Pancreas (tissue), 10 donors: Measurements from ENCODE around the gene SPX. TPM values are rescaled to one million over a fixed set of nuclear protein-coding genes. Genes with fewer than 3 reads are reported as not detected.
A peak's percentile ranks its signal among the peaks of the same experiment; 100 is the strongest.

ENCODE experiments used
- ATAC-seq, 4 donors: fragments of 200-7000 bp; cut with Tn5 transposase; one replicate each; pipeline versions ENCODE4 v1.8.0 to v1.9.1; 2020; ENCODE audit warnings: mild to moderate bottlenecking in 4 of 4, moderate library complexity in 4 of 4
- DNase-seq, 6 donors: peaks; one replicate each; pipeline ENCODE4 v3.0.0-alpha.2; 2020
- FAIRE-seq: peaks from 2 replicates; lab custom pipeline; 2012; peaks lifted over from hg19 to GRCh38; lab: Jason Lieb, UNC
- H3K27ac ChIP-seq, 4 donors: fragments of 200-600 bp; sonication (generic); 1 replicate in 3 of 4; 2 replicates in 1 of 4; pipeline versions ENCODE4 v1.5.0 to v1.8.0; 2020
- H3K27me3 ChIP-seq, 4 donors: fragments of 200-600 bp; one replicate each; pipeline ENCODE4 v1.8.0; 2021
- H3K36me3 ChIP-seq, 3 donors: fragments of 200-600 bp; sonication (generic) in 1 of 3; one replicate each; pipeline versions ENCODE4 v1.5.0 to v1.8.0; 2020 to 2021
- H3K4me1 ChIP-seq, 3 donors: fragments of 200-600 bp; one replicate each; pipeline ENCODE4 v1.8.0; 2021
- H3K4me3 ChIP-seq, 4 donors: fragments of 200-600 bp; sonication (generic) in 2 of 4; one replicate each; pipeline versions ENCODE4 v1.5.0 to v1.8.0; 2020 to 2021
- H3K9me3 ChIP-seq, 4 donors: fragments of 200-600 bp; one replicate each; pipeline ENCODE4 v1.8.0; 2021
- WGBS, 2 donors: extraction: QIAGEN DNeasy Blood & Tissue Kit; methylation state at CpG; one replicate each; pipeline ENCODE4 v1.1.7; 2013; 5-methylcytosine and 5-hydroxymethylcytosine counted together
- intact Hi-C, 3 donors: fragments of 100-400 bp; cut with DNase I; formaldehyde crosslinking; loops; one replicate each; pipeline versions ENCODE4 v1.11.1 to v1.14.2; 2022
- polyA plus RNA-seq, 2 donors: library from polyadenylated mRNA; stranded (reverse); fragments of 200-250 nt; gene quantifications; one replicate each; pipeline ENCODE4 v1.2.3, GENCODE V29; 2013
- total RNA-seq, 6 donors: library from RNA; stranded (reverse); fragmentation: NEBNext Ultra II Directional in 4 of 6; extraction: Animal tissue kit (Norgen Biotek cat#: 25700) in 4 of 6; gene quantifications; one replicate each; pipeline versions ENCODE4 v1.2.1 to v1.2.4, GENCODE V29; 2021 to 2023
- TF ChIP-seq, protein P1 (sequence below), 4 donors: fragments of 200-600 bp; sonication (generic) in 3 of 4; IDR thresholded peaks; one replicate each; pipeline versions ENCODE4 v1.5.0 to v1.8.0; 2021; ENCODE audit warnings: antibody characterized with exemption in 4 of 4
- donor health status: healthy with polysubstance abuse.
- donor health status: DM: no; HTN: no; CAD: no; lungs with moderate emphysema.
- donor health status: DM: no; HTN: no; CAD: no.
- donor health status: control.
- donor health status: control.
- donor health status: Bipolar disorder and iron deficiency.
- donor health status: DM: yes; HTN: yes; CAD: no.
- donor health status: DM: no; HTN: no; CAD: no.
- donor health status: DM: no; HTN: no; CAD: no.
- donor health status: DM: yes; HTN: yes; CAD: no.

The SPX gene
- total and polyA plus RNA-seq, 8 donors, result 11.7 to 31.0 (median 20.3) TPM

DNA sequence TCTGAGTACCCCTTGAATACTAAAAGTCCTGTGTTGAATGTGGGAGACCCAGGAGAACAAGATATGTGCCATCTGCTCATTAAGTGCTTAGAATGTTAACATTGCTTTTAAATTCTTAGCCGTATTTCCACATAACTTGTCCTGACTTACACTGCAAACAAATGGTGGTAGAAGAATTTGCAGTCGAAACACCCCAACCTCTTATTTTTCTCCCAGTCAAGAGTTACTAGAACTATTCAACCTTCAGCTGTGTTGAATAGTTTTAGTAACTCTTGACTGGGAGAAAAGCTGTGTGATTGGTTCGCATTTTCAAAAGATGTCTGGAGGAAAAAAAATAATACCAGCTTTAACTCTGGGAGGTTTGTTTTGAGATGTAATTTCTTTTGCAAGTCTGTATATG lies 7.6 kb upstream of the SPX start:
- WGBS, 2 donors, result 96 to 98% methylated on average over 3 of the region's 3 CpGs
- no peak for FAIRE-seq
- no peak for ATAC-seq

GRCh38 chr12:21521541-21521940 lies 4.6 kb upstream of the SPX start:
- Histone ChIP-seq H3K27ac (no peak overlapping the region), H3K4me3 (no peak overlapping the region), H3K4me1 (peaks cover 0 to 14% (median 13%) of the 10 kb centered on the region in 3 donors), H3K9me3 (no peaks in the 10 kb centered on the region), H3K27me3 (no peaks in the 10 kb centered on the region), H3K36me3 (no peaks in the 10 kb centered on the region)
- no peak for DNase-seq
- 2 to 15% methylated on average over 1 of the region's 1 CpG for WGBS, 2 donors
- FAIRE-seq, result no peak
- TF ChIP-seq, protein P1, sequence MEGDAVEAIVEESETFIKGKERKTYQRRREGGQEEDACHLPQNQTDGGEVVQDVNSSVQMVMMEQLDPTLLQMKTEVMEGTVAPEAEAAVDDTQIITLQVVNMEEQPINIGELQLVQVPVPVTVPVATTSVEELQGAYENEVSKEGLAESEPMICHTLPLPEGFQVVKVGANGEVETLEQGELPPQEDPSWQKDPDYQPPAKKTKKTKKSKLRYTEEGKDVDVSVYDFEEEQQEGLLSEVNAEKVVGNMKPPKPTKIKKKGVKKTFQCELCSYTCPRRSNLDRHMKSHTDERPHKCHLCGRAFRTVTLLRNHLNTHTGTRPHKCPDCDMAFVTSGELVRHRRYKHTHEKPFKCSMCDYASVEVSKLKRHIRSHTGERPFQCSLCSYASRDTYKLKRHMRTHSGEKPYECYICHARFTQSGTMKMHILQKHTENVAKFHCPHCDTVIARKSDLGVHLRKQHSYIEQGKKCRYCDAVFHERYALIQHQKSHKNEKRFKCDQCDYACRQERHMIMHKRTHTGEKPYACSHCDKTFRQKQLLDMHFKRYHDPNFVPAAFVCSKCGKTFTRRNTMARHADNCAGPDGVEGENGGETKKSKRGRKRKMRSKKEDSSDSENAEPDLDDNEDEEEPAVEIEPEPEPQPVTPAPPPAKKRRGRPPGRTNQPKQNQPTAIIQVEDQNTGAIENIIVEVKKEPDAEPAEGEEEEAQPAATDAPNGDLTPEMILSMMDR (IDR thresholded peaks at IDR 0.05), result no peak
- intact Hi-C loops, result no loop called here
- ATAC-seq, result peak in 3 of 4 donors; percentile 49 to 73 (median 60)

More for the DNA sequence above, 7.6 kb upstream of the SPX start:
- H3K36me3 ChIP-seq, result peaks cover 0 to 7% (median 3%) of the 10 kb centered on the region in 3 donors
- no peak overlapping the region for H3K27ac ChIP-seq
- DNase-seq, result no peak
- H3K4me1 ChIP-seq, result peaks cover 0 to 9% (median 7%) of the 10 kb centered on the region in 3 donors
- H3K4me3 ChIP-seq, result no peak overlapping the region
- no peaks in the 10 kb centered on the region for H3K27me3 ChIP-seq
- no peaks in the 10 kb centered on the region for H3K9me3 ChIP-seq
- intact Hi-C loops, result no loop called here
- TF ChIP-seq, protein P1 (IDR thresholded peaks at IDR 0.05), result no peak

DNA sequence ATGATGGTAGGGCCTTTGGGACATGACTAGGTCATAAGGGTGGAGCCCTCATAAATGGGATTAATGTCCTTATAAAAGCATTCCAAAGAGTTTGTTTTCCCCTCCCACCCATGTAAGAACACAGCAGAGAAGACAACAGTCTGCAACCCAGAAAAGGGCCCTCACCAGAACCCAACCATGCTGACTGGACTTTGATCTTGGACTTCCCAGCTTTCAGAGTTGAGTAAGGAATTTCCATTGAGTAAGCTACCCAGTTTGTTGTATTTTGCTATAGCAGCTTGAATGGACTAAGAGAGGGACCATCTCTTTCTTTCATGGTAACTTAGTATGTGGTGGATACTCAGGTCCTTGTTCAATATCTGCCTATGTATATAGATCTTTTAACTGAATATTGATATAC lies 2.9 kb upstream of the SPX start:
- ATAC-seq (no peak), FAIRE-seq (no peak), DNase-seq (no peak)
- H3K27me3 ChIP-seq, result no peaks in the 10 kb centered on the region
- no peak overlapping the region for H3K4me3 ChIP-seq
- intact Hi-C loops, result no loop called here
- no peaks in the 10 kb centered on the region for H3K36me3 ChIP-seq
- TF ChIP-seq, protein P1 (IDR thresholded peaks at IDR 0.05), result no peak
- peaks cover 0 to 15% (median 13%) of the 10 kb centered on the region in 3 donors for H3K4me1 ChIP-seq
- H3K9me3 ChIP-seq, result no peaks in the 10 kb centered on the region
- H3K27ac ChIP-seq, result no peak overlapping the region

DNA sequence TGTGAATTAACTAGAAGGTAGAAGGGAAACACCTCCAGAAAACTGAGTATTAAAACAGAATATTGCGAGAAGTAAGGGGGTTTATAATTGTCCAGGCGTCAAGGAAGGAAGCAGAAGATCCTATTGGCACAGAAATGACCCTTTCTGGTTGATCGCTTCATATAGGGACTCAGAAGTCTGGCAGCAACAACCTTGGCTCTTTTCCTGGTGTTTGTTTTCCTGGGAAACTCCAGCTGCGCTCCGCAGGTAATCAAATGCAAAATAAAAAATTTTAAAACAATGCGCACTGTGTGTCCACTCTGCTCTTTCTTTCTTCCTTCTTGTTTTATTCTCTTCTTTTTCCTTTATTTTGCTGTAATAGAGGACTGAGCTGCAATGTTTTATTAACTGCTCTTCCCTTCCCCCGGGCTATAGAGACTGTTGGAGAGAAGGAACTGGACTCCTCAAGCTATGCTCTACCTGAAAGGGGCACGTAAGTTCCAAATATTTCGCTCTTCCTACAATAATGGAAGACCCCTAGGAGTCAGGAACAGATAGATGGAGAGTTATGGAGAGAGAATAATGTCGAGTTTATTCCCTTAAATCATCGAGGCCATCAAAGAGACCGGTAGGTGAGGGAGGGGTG lies 737 bp downstream of the SPX start:
- TF ChIP-seq, protein P1 (IDR thresholded peaks at IDR 0.05), result no peak
- ATAC-seq (peak; percentile 38 to 70 (median 58)), FAIRE-seq (no peak), DNase-seq (peak in 4 of 6 donors; percentile 38 to 52 (median 48))
- no peaks in the 10 kb centered on the region for H3K27me3 ChIP-seq
- peak overlapping the region; percentile 64 to 93 (median 86) for H3K27ac ChIP-seq
- 7 to 10% methylated on average over 12 of the region's 12 CpGs for WGBS, 2 donors
- H3K4me3 ChIP-seq, result peak overlapping the region; percentile 51 to 82 (median 62)
- H3K36me3 ChIP-seq, result no peaks in the 10 kb centered on the region
- peaks cover 0 to 14% (median 11%) of the 10 kb centered on the region in 3 donors for H3K4me1 ChIP-seq
- intact Hi-C loops, result no loop called here
- H3K9me3 ChIP-seq, result no peaks in the 10 kb centered on the region
